WTC11 (cell line): ENCODE data around the gene CA5A.

Source experiments
- CTCF ChIP-seq: fragments of 200-600 bp; IDR thresholded peaks from 2 replicates; pipeline ENCODE4 v1.8.0; 2022; ENCODE audit warnings: antibody characterized with exemption
- ELF4 ChIP-seq: sonication (generic); formaldehyde crosslinking; IDR thresholded peaks from 2 replicates; pipeline ENCODE4 v1.8.1; 2022; ENCODE audit warnings: low read depth, mild to moderate bottlenecking, moderate library complexity, missing genetic modification reagents
- ESRRA ChIP-seq: sonication (generic); formaldehyde crosslinking; IDR thresholded peaks from 2 replicates; pipeline ENCODE4 v1.8.1; 2022; ENCODE audit warnings: mild to moderate bottlenecking, missing genetic modification reagents, borderline replicate concordance
- HMGXB4 ChIP-seq: sonication (generic); formaldehyde crosslinking; IDR thresholded peaks from 2 replicates; pipeline ENCODE4 v1.8.1; 2023; ENCODE audit warnings: mild to moderate bottlenecking, moderate library complexity, missing genetic modification reagents
- SP1 ChIP-seq: sonication (generic); formaldehyde crosslinking; conservative IDR thresholded peaks from 2 replicates; pipeline ENCODE4 v1.8.1; 2022; ENCODE audit warnings: missing genetic modification reagents
- USF2 ChIP-seq: sonication (generic); formaldehyde crosslinking; IDR thresholded peaks from 2 replicates; pipeline ENCODE4 v1.8.1; 2023; ENCODE audit warnings: mild to moderate bottlenecking, missing genetic modification reagents, moderate library complexity

GRCh38 chr16:87851601-87852000 is 84.7 kb downstream of the CA5A start:
- TF ChIP-seq CTCF (no peak), USF2 (CRISPR knock-in tag) (no peak), HMGXB4 (no peak), SP1 (no peak), ELF4 (CRISPR knock-in tag) (no peak), ESRRA (CRISPR knock-in tag) (no peak)
